Loucy (cell line): ENCODE measurements around the gene LHPP.

ENCODE experiments used
- H2AFZ ChIP-seq: fragments of 200-600 bp; sonication (generic); 2 replicates; pipeline ENCODE4 v1.6.0; 2016; ENCODE audit warnings: antibody characterized with exemption, mild to moderate bottlenecking, low read length, moderate library complexity
- H3F3A ChIP-seq: fragments of 200-600 bp; 2 replicates; pipeline ENCODE4 v1.6.0; 2016; ENCODE audit warnings: antibody characterized with exemption, low read depth, mild to moderate bottlenecking
- H3K27me3 ChIP-seq: fragments of 200-600 bp; sonication (generic); 2 replicates; pipeline ENCODE4 v1.6.1; 2014; ENCODE audit warnings: low read length, mild to moderate bottlenecking; ENCODE audit not compliant: insufficient read depth, poor library complexity, severe bottlenecking
- H3K36me3 ChIP-seq: fragments of 200-600 bp; sonication (generic); 2 replicates; pipeline ENCODE4 v1.6.1; 2016; ENCODE audit warnings: low read length; ENCODE audit not compliant: insufficient read depth
- H3K4me1 ChIP-seq: fragments of 200-600 bp; sonication (generic); 2 replicates; pipeline ENCODE4 v1.5.1; 2014; ENCODE audit warnings: low read length, mild to moderate bottlenecking; ENCODE audit not compliant: insufficient read depth, poor library complexity, severe bottlenecking
- H3K4me2 ChIP-seq: fragments of 200-600 bp; sonication (generic); 2 replicates; pipeline ENCODE4 v1.6.0; 2014; ENCODE audit warnings: antibody characterized with exemption, low read length, low read depth, mild to moderate bottlenecking; ENCODE audit not compliant: poor library complexity, severe bottlenecking
- H3K4me3 ChIP-seq: fragments of 200-600 bp; sonication (generic); 2 replicates; pipeline ENCODE4 v1.5.1; 2014; ENCODE audit warnings: low read length, mild to moderate bottlenecking, mixed read lengths; ENCODE audit not compliant: poor library complexity, severe bottlenecking
- H3K79me2 ChIP-seq: fragments of 200-600 bp; sonication (generic); 2 replicates; pipeline ENCODE4 v1.6.1; 2014; ENCODE audit warnings: low read length; ENCODE audit not compliant: insufficient read depth
- H3K9ac ChIP-seq: fragments of 200-600 bp; sonication (generic); 2 replicates; pipeline ENCODE4 v1.6.0; 2014; ENCODE audit warnings: mild to moderate bottlenecking, low read depth, low read length, moderate library complexity; ENCODE audit not compliant: poor library complexity, severe bottlenecking
- H3K9me2 ChIP-seq: fragments of 200-600 bp; sonication (generic); replicated peaks from 2 replicates; pipeline ENCODE4 v1.6.1; 2016; ENCODE audit warnings: low read depth, low read length, mixed read lengths
- H3K9me3 ChIP-seq: fragments of 200-600 bp; sonication (generic); 2 replicates; pipeline ENCODE4 v1.6.1; 2014; ENCODE audit warnings: mild to moderate bottlenecking, antibody characterized with exemption, low read length, low read depth; ENCODE audit not compliant: insufficient read depth
- H4K20me1 ChIP-seq: fragments of 200-600 bp; sonication (generic); 2 replicates; pipeline ENCODE4 v1.6.0; 2014; ENCODE audit warnings: antibody characterized with exemption, low read length, mild to moderate bottlenecking; ENCODE audit not compliant: insufficient read depth, poor library complexity, severe bottlenecking
- EZH2phosphoT487 ChIP-seq: fragments of 200-600 bp; IDR thresholded peaks from 2 replicates; pipeline ENCODE4 v1.6.1; 2018; ENCODE audit warnings: antibody characterized with exemption, mild to moderate bottlenecking, moderate library complexity, borderline replicate concordance
- TF ChIP-seq, protein P1 (sequence below): fragments of 200-600 bp; sonication (generic); conservative IDR thresholded peaks from 2 replicates; pipeline ENCODE4 v1.5.1; 2014; ENCODE audit warnings: mild to moderate bottlenecking, antibody characterized with exemption, low read length

Gene LHPP

DNA sequence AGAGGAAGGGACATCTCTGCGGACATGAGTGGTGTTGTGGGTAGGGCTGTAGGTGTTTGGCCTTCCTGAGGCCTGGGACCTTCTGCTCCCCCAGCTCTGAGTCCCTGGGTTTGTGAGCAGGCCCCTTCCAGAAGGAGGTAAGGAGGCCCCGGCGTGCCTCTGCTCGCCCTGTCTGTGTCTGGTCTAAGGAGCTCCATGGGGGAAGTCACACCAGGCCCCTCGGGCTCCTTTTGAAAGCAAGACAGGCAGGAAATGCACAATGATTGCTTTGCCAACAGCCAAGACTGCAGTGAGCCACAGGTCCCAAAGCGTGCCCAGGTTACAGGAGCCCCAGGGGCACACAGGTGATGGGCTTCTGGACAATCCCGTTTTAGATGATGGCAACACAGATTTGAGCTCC is 193.1 kb downstream of the LHPP start:
- Histone ChIP-seq H3K4me1 (peaks cover 37% of the 10 kb centered on the region), H3K9ac (no peak overlapping the region), H3K9me3 (no peaks in the 10 kb centered on the region), H3F3A (no peaks in the 10 kb centered on the region), H3K4me2 (no peak overlapping the region), H3K79me2 (peaks cover 53% of the 10 kb centered on the region; the same call in 1 of the 2 replicates), H3K9me2 (no peaks in the 10 kb centered on the region), H2AFZ (no peak overlapping the region), H3K27me3 (no peaks in the 10 kb centered on the region), H4K20me1 (peaks cover 15% of the 10 kb centered on the region), H3K4me3 (no peak overlapping the region), H3K36me3 (peaks cover 16% of the 10 kb centered on the region; the same call in 1 of the 2 replicates)
- TF ChIP-seq EZH2phosphoT487, result no peak
- TF ChIP-seq, protein P1, sequence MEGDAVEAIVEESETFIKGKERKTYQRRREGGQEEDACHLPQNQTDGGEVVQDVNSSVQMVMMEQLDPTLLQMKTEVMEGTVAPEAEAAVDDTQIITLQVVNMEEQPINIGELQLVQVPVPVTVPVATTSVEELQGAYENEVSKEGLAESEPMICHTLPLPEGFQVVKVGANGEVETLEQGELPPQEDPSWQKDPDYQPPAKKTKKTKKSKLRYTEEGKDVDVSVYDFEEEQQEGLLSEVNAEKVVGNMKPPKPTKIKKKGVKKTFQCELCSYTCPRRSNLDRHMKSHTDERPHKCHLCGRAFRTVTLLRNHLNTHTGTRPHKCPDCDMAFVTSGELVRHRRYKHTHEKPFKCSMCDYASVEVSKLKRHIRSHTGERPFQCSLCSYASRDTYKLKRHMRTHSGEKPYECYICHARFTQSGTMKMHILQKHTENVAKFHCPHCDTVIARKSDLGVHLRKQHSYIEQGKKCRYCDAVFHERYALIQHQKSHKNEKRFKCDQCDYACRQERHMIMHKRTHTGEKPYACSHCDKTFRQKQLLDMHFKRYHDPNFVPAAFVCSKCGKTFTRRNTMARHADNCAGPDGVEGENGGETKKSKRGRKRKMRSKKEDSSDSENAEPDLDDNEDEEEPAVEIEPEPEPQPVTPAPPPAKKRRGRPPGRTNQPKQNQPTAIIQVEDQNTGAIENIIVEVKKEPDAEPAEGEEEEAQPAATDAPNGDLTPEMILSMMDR, result no peak

DNA sequence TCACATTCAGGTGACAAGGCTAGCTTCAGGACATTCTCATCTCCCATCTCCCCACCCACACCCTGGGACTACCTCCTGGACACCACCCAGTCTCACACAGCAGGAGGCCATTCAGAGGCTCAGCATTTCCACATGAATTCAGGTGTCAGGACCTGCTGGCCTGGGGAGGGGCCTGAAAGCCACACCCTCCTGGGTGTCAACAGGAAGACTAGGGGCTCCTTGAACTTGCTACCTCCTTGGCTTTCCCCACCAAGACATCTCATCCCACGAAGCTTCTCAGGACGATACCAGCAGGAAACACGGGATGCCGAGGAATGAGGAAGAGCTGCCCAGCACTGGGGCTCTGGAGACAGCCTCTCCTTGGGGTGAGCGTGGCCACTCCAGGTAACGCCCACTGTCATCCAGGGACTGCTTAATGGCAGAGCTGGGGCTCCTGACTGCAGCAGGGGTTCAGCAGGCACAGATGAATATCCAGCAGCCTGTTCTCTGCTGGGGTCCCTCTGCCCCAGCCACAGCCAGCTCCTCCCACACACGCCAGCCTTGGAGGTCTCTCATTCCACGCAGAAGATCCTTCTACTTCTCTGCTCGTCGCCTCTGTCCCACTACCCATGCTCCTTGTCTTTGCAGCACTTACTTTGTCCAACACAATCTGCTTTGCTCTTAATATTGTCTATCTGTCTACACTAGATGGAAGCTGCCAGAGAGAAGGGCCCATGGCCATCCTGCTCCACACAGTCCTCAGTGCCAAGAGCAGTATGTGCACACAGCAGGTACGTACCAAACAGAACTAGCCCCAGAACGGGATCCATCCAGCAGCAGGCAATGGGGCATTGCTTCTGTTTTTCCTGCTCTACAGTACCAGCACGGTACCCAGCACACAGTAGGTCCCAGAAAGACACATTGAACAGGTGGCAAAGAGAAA is 193.8 kb downstream of the LHPP start:
- no peaks in the 10 kb centered on the region for H3K27me3 ChIP-seq
- peaks cover 16% of the 10 kb centered on the region; the same call in 1 of the 2 replicates for H3K36me3 ChIP-seq
- no peak overlapping the region for H3K4me2 ChIP-seq
- H3K9me2 ChIP-seq, result no peaks in the 10 kb centered on the region
- no peak overlapping the region for H3K4me3 ChIP-seq
- no peak overlapping the region for H2AFZ ChIP-seq
- H3K9me3 ChIP-seq, result no peaks in the 10 kb centered on the region
- peaks cover 34% of the 10 kb centered on the region for H3K4me1 ChIP-seq
- H3F3A ChIP-seq, result no peaks in the 10 kb centered on the region
- H3K9ac ChIP-seq, result no peak overlapping the region
- peaks cover 55% of the 10 kb centered on the region; the same call in 1 of the 2 replicates for H3K79me2 ChIP-seq
- TF ChIP-seq EZH2phosphoT487, result no peak
- TF ChIP-seq, protein P1, result no peak
- H4K20me1 ChIP-seq, result peaks cover 15% of the 10 kb centered on the region

DNA sequence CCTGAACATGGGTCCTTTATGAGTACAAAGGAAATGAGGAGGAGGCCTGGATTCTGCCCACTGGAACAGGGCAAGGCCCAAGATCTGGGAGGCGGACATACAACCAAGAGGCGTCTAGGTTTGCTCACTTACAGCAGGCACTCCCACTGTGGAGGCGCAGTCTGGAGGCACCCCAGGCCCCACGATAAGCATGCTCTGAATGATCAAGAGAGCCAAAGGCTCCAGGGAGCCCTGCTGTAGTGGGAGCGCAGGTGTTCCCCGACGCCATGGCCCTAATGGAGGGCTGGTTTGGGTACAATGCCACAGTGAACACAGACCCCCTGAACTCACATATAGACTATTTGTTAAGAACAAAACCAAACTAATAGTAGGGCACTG is 194.5 kb downstream of the LHPP start:
- Histone ChIP-seq H3F3A (no peaks in the 10 kb centered on the region), H3K4me2 (no peak overlapping the region), H3K9me2 (no peaks in the 10 kb centered on the region), H3K36me3 (peaks cover 16% of the 10 kb centered on the region; the same call in 1 of the 2 replicates), H2AFZ (no peak overlapping the region), H3K4me1 (peaks cover 28% of the 10 kb centered on the region), H3K9me3 (no peaks in the 10 kb centered on the region), H4K20me1 (peaks cover 15% of the 10 kb centered on the region), H3K79me2 (peaks cover 61% of the 10 kb centered on the region; the same call in 1 of the 2 replicates), H3K4me3 (no peak overlapping the region), H3K9ac (no peak overlapping the region), H3K27me3 (no peaks in the 10 kb centered on the region)
- TF ChIP-seq EZH2phosphoT487, result no peak
- TF ChIP-seq, protein P1, result no peak
